T-helper 1 cell treated with Interleukin-12 subunit alpha and Interleukin-12 subunit beta and Interleukin-4 antibody, amounts not matched to agents 30 ng/mL and 1 ng/mL, for 36 hours (primary cell): ENCODE results near the gene CALHM2. TPM values are rescaled to one million over a fixed set of nuclear protein-coding genes. Genes with fewer than 3 reads are reported as not detected.

Experiments used
- intact Hi-C: fragments of 100-400 bp; cut with micrococcal nuclease; formaldehyde crosslinking; loops from one replicate; pipeline ENCODE4 v1.15.1; 2024
- total RNA-seq: library from RNA; stranded (reverse); gene quantifications from 2 replicates; pipeline ENCODE4 v1.2.3, GENCODE V29; 2022

CALHM2 gene
- total RNA-seq, 1 donor from 2014 or later: 67.3 TPM

DNA sequence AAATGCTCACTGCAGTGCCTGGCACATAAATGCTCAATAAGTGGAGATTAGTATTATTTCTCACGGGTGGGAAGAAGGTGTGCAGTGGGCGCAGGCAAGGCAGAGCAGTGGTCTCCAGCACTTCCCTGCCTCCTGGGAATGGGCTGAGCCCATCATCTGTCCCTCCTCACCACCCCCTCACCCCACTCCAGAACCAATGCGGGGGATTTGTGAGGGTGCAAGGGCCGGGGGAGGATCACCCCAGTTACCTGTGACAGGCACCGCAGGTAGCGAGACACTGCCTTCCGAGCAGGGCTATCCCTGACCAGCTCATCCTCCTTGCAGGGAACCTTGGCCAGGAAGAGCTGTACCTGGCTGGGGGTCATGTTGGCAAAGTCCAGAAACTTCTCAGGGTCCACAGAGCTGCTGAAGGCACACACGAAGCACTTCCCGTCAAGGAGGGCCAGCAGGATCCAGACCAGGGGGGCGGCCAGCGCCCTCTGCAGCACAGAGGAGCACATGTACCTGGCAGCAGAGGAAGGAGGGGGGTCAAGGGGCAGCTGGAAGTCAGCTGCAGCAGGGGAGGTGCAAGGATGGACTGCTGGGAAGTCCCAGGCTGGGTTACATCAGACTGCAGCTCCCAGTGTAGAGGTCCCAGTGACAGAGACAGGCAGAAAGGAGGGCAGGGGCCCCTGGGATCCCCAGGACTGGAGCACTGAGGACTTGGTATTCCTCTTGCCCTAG, 24.0 kb upstream of the CALHM2 start:
- intact Hi-C loops: no loop called here

DNA sequence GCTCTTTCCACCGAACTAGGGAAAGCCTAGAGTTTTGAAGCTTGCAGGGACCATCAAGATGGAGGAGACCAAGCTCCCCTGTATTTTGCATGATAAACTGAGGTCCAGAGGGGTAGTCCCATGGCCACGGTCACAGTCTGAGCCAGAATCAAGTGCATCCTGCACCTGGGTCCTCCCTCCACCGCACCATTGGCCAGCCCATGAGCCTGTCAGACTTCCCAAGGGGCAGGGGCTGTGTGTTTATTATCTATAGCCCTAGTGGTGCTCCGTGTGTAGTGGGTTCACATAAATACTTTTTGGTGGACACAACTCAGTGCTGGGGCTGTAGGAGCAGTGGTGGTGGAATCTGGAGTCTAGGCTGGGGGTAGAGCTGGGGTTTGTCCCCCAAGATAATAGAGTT, 23.3 kb upstream of the CALHM2 start:
- intact Hi-C loops: no loop called here

DNA sequence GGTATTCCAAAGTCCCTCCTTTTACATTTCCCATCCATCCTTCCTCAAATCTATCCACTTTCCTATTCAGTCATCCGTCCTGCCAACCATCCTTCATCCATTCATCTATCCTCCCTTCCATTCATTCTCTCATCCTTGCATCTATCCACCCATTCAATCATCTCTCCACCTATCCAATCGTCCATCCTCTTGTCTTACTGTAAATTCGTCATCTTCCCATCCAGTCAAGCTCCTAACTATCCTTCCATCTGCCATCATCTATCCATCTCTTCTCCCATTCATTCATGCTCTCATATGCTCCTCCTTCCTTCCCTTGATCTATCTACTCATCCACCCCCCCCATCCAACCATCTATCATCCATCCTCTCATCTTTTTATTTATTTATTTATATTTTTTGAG, 21.9 kb upstream of the CALHM2 start:
- intact Hi-C loops: loop anchor here (5.0 kb wide), 1 partner anchor 648 kb away; the partner anchor contains the start of gene SFR1

DNA sequence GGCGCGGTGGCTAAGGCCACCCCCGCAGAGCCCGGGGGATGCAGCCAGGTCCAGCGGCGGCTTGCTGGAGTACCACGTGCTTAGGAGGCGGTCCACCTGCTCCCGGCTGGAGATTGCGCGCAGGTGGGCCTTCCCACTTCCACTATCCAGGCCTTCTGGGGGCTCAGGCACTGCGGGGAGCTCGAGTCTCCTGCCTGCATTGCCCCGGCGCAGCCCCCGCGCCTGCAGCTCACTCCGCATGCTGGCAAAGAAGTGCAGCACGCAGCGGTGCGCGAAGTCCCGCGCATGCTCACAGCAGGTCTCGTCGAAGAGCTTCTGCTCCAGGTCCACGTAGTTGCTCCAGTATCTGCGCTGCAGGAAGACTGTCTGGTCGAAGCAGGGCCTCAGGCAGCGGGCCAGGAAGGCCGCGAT, 21.1 kb upstream of the CALHM2 start:
- intact Hi-C loops: loop anchor here (5.0 kb wide), 1 partner anchor 649 kb away; the partner anchor contains the start of gene SFR1

DNA sequence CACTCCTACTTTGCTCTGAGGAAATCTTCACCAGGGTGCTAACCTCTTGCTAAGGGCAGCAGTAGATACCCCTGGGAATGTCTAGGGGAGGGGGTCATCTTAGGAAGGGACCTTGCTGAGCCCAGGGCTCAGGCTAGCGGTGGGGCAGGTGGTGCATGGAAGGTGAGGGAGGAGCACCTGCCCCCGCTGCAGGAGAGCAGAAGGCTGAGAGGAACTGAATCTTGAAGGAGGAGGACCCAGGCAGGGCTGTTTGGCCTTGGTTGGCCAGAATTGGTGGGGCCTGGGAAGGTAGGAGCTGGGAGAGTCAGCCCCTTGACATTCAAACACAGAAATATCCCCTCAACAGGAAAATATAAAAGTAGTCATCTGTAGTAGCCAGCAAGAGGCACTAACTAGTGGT, 19.8 kb upstream of the CALHM2 start:
- intact Hi-C loops: loop anchor here (5.0 kb wide), 1 partner anchor 650 kb away; the partner anchor contains the start of gene SFR1

DNA sequence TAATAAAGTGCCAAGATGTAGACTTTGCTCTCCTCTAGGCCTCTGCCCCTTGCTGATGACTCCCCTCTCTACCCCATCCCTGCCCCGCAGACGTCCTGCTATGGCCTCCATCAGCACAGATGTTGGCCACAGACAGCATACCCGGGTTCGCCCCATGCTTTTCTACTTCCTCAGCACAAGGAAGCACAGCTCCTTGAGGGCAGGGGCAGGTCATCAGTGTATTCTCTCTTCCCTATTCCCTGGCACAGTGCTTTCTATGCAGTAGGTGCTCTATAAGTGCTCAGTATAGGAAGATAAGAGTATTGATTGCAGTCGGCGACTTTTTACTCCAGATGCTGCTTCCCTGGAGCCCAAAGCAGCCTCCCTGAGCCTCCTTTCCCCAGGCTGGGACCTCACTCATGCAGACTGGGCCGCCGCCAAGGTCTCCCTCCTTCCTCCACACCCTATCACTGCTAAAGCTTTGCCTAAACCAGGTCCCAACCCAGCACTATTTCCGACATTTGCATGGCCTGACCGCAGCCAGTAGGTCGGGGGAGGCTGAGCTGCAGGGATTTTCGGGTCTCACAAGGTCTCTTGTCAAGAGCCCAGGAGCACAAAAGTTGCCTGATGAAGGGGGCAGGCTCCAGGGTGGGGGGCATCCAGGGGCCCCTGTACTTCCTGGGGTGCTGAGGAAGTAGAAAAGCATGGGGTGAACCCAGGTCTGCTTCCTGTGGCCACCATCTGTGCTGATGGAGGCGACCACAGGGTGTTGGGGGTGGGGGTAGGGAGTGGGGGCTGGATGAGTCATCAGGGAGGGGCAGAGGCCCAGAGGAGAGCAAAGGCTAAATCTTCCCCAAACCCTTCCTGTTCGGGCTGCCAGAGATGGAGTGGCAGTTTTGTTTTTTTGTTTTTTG, 18.8 kb upstream of the CALHM2 start:
- intact Hi-C loops: loop anchor here (1.0 to 5.0 kb wide), 6 partner anchors 11 to 651 kb away; partner anchors contain the start of genes ATP5MK, PDCD11 and SFR1

DNA sequence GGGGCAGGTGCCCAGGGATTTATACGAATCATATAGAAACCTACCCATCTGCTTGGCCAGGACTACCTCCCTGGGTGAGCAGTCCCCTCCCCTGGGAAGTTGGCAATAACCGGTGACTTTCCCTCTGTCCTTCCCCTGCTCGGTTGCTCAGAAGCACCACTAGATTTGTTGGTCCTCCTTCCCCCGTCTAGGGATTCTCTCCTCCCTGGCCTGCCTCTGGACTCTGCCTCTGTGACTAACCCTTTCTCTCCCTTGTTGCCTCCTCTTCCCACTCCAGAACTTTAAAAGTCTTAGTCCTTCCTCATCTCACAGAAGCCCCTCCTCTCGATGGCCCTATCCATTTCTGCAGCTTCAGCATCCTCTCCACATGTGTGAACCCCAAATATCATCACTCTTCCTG, 17.0 kb upstream of the CALHM2 start:
- intact Hi-C loops: no loop called here

DNA sequence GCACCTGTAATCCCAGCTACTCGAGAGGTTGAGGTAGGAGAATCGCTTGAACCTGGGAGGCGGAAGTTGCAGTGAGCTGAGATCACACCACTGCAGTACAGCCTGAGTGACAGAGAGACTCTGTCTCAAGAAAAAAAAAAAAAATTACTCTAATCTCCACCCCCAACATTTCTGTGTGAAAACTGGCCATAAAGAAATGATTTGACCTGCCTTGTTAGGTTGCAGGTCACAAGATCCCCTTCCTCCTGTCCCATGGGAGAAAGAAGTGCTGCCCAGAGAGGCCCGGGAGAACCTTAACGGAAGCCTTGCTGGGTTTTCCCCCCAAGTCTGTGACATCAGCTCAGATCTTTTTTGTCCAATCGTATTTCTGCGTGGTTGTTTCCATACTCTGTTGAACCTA, 15.2 kb upstream of the CALHM2 start:
- intact Hi-C loops: no loop called here

DNA sequence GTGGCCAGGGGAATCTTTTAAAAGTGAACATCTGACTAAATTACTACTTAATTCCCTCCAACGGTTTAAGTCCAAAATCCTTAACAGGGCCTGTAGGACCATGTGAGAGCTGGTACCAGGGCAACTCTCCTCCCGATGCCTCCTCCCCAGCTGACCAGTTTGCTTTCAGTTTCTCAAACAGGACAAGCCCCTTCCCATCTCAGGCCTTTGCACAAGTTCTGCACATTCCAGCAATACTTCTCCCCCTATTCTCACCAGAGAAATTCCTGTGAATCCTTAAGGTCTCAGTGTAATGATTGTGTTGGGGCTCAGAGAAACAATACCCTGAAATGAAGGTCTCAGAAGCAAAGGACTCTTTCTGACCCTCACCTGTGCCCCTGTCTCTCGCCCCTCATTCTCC, 14.6 kb upstream of the CALHM2 start:
- intact Hi-C loops: no loop called here

DNA sequence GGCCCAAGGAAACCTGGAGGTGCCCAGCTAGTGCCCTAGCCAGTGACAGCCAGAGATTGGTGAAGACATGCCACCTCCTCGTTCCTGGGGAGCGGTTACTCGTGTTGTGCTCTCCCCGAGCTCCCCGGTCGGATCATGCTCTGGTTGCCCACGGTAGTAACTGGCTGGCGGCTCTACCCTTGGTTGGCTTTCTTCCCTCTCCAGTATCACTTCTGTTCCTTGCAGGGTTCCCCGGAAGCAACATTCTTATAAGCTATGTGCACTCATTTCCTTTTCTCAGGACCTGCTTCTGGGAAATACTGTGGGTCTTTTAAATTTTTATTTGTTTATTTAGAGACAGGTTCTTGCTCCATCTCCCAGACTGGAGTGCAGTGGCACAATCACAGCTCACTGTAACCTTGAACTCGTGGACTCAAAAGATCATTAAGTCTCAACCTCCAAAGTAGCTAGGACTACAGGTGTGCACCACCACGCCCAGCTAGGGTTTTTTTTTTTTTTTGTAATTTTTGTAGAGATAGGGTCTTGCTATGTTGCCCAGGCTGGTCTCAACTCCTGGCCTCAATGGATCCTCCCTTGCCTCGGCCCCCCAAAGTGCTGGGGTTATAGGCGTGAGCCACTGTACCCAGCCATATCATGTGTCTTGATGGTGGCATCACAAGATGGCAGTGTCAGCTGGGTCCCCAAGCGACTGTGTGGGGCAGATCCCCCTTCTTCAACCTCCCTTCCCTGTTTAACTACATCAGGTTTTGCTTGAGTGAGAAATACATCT, 13.4 kb upstream of the CALHM2 start:
- intact Hi-C loops: no loop called here

DNA sequence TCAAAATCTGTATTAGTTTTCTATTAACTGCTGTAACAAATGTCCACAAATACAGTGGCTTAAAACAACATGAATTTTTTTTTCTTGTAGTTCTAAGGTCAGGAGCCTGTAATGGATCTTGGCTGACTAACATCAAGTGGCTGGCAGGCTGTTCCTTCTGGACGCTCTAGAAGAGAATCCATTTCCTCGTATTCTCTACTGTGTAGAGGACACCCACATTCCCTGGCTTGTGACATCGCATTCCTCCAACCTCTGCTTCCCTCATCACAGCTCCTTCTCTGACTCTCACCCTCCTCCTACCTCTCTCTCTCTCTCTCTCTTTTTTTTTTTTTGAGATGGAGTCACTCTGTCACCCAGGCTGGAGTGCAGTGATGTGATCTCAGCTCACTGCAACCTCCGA, 11.3 kb upstream of the CALHM2 start:
- intact Hi-C loops: no loop called here

DNA sequence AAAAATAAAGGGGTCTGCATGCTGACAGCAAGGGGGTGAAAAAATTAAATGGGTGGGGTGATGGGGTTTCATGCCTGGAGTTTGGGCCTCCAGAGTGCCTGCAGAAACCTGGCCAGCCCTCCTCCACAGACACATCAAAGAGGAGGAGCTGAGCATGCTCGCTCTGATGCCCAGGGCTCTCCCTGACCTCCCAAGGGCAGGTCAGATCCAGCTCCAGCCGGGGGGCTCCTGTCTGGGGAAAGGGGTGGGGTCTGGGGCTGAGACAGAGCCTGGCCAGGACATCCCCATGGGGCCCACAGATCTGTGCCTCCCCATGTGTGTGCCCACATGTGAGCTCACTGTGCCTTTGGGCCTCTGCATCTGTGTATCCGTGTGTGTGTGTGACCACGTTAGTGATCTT, 7.4 kb upstream of the CALHM2 start:
- intact Hi-C loops: no loop called here

DNA sequence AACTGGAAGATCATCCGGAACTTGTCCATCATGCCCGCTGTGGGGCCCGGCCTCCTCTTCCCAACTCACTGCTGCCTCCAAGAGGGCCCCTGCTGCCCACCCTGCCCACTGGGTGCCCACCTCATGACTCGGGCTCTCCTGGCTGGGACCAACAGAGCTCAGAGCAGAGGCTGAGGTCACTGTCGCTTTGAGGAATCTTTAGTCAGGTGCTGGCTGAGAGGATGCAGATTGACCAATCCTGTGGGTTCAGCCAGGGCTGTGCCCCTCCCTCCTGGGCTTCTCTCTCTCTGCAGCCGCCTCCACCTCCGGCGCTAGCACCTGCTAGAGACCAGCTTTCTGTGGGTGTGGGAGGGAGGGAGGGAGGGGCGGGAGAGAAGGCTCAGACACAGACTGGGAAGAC, 6.5 kb upstream of the CALHM2 start, which contains the start of gene CALHM1:
CALHM1 (minus strand) TSS at position 181 of the 400 bp plus-strand sequence; CDS start at position 32, 149 bp downstream.
- intact Hi-C loops: no loop called here

DNA sequence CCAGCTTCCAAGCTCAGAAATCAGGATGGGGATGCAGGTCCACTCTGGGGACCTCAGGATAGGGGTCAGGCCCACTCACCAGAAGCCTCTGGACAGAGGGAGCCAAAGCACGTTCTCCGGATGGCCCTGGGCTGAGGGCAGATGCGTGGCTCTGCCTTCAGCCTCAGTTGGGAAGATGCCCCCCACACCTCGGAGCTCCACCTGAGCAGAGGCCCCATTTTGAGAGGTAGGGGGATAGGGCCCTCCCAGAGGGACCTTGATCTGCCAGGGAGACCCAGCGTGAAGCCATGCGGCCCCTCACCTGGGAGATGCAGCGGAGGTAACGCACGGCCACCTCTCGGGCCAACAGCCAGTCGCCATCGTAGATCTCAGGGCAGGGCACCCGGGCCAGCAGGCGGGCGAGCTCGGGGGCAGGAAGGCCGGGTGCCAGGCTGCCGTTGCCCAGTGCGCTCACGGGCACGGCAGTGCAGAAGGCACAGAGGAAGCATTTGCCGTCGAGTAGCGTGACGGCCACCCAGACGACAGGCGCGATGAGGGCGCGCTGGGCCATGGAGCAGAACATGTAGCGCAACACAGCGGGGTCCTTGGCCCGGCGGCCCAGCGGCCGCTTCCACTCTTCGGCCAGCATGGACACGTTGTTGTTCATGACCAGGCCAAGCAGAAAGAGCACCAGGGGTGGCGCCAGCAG, 5.9 kb upstream of the CALHM2 start:
- intact Hi-C loops: no loop called here

DNA sequence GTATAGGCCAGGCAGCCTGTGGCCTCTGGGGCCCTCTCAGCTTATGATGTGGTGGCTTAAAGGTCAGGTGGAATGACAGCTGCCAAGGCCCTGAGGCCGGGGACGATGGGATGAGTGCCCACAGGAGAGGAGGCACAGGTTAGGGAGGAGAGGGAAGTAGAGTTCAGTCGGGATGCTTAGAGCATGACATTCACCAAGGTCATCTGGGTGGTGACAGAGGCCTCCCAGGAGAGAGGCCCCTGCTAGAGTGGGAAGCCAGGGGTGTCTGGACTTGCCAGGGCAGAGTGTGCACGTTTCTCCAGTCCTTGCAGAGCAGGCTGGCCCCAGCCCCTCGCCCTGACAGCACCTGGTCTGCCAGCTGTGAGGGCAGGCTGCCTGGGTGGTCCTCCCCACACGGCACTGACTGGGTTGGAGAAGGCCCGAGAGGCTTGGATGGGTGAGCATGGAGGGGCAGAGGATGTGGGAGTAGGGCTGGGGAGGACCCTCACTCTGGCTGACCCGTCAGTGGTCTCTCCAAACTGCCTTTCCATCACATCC, 5.1 kb upstream of the CALHM2 start:
- intact Hi-C loops: no loop called here

DNA sequence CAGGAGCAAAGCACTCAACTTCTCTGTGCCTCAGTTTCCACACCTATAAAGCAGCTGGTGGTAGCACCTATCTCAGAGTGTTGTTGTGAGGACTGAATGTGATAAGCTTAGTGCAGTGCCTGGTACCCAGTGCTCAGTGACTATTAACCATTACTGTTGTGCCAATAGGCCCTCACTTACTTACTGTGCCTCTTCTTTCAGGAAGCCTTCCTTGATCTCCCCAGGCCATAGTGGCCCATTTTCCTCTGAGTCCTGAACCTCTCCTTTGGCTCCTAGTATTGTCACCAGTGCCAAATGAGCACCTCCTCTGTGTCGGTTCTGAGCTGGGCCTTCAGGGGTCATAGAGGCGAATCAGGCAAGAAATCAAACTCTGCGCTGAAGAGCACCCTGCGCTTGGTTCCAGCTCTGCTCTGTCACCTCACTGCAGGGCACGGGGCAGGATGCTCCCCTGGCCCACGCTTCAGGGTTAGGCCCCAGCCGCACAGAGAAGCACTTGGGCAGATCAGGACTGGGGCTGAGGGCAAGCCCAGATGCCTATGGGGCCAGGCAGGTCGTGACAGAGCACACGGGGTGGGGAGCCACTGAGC, 4.0 kb upstream of the CALHM2 start:
- intact Hi-C loops: no loop called here

DNA sequence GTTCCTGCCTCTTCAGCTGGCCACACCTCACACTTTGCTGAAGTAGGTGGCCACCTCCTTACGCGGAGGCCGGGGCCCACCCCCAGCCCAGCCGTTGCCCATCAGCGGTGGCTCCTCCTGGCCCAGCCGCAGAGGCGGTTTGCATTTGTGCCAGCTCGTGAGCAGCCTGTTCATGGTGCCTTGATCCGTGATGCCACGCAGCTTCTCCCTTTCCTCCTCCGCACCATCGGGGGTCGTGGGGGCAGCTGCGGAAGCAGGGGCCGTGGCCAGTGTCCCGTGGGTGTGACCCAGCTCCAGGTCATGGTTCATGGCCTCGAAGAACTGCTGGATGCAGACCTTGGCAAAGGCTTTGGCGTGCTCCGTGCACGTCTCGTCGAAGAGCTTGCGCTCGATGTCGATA, 3.1 kb upstream of the CALHM2 start:
- intact Hi-C loops: no loop called here

DNA sequence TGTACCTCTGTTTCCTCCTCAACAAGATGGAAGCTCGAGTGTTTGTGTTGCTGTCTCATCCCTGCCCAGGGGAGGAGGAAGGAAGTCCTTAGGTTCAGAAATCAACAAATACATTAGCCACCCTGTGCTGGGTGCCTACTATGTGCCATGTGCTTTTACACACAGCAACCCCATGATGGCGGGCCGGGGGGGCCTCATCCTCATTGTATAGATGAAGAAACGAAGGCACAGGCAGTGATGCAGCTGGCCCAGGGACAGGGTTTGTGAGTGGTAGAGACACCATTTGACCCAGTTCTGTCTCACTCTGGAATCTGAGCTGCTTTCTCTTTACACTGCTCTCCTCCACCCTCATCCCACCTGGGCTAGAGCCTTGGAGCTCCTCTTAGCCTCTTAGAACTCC, 1.9 kb upstream of the CALHM2 start:
- intact Hi-C loops: no loop called here

DNA sequence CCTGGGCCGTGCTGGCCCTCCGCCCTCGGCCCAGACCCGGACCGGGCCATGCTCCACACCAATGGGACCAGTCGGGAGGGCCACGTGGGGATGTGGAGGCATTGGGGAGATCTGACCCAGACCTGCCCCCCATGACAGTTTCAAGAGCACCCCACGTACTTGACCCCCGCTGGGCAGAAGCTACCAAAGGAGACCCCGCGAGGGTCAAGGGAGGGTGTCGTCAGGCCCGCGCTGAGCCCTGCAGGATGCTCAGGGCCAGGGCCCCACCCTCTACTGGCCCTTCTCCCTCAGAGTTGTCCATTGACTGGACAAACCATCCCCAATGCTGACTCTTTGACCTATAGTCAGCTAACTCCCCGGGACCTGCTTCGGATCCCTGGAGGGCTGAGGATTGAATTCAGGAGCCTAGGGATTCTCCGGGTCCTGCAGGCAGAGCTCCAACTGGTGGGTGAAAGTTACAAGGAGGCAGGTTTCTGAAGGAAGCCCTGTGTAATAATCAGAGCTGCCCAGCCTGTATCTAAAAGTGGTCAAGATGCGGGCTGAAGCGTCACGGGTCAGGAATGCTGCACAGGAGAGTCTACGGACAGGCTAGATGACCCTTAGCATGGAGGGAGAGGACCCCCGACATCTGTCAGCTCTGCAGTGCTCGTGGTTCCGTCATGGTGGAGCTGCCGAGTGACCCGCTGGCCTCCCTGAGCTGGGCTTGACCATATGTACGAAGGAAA, 498 bp upstream of the CALHM2 start:
- intact Hi-C loops: loop anchor here (1.0 to 2.0 kb wide), 2 partner anchors 30 to 56 kb away; partner anchors contain the start of genes ATP5MK and PDCD11
